IPS-NIHi11 (cell line): ENCODE measurements around the gene LRP1-AS.

ENCODE experiments used
- DNase-seq: peaks from one replicate; pipeline ENCODE4 v3.0.0; 2012; ENCODE audit warnings: mixed read lengths, low spot score

The LRP1-AS gene

GRCh38 chr12:57180321-57180989, 33.0 kb upstream of the LRP1-AS start:
- no peak for DNase-seq

DNA sequence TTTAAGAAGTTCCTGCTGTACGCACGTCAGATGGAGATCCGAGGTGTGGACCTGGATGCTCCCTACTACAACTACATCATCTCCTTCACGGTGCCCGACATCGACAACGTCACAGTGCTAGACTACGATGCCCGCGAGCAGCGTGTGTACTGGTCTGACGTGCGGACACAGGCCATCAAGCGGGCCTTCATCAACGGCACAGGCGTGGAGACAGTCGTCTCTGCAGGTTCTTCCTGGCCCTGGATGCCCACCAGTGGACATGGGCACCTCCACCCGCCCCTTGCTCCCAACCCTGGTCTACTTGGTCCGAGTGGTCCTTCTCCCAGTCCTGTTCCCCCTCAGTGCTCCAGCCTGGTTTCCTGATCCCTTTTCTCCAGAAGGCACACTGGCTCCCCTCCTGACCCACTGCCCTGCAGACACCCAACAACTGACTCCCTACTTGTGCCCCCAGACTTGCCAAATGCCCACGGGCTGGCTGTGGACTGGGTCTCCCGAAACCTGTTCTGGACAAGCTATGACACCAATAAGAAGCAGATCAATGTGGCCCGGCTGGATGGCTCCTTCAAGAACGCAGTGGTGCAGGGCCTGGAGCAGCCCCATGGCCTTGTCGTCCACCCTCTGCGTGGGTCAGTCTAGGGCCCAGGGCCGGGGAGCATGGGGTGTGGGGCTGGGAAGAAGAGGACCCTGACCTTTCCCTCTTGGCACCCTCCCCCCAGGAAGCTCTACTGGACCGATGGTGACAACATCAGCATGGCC, 32.1 kb upstream of the LRP1-AS start:
- DNase-seq, result no peak

DNA sequence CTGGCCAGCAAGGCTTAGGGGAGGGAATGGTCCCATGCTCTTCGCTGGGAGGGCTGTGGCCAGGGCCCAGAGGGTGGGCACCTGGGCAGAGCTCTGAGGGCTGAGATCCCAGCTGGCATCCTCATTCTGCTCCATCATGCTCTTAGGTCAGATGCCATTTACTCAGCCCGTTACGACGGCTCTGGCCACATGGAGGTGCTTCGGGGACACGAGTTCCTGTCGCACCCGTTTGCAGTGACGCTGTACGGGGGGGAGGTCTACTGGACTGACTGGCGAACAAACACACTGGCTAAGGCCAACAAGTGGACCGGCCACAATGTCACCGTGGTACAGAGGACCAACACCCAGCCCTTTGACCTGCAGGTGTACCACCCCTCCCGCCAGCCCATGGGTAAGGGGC, 30.8 kb upstream of the LRP1-AS start:
- DNase-seq, result no peak

- no peak for DNase-seq
Observed at GRCh38 chr12:57177354-57177753, 29.9 kb upstream of the LRP1-AS start.

GRCh38 chr12:57176846-57177245, 29.4 kb upstream of the LRP1-AS start:
- DNase-seq, result no peak

- no peak for DNase-seq
Observed at GRCh38 chr12:57176139-57176477, 28.7 kb upstream of the LRP1-AS start.

DNA sequence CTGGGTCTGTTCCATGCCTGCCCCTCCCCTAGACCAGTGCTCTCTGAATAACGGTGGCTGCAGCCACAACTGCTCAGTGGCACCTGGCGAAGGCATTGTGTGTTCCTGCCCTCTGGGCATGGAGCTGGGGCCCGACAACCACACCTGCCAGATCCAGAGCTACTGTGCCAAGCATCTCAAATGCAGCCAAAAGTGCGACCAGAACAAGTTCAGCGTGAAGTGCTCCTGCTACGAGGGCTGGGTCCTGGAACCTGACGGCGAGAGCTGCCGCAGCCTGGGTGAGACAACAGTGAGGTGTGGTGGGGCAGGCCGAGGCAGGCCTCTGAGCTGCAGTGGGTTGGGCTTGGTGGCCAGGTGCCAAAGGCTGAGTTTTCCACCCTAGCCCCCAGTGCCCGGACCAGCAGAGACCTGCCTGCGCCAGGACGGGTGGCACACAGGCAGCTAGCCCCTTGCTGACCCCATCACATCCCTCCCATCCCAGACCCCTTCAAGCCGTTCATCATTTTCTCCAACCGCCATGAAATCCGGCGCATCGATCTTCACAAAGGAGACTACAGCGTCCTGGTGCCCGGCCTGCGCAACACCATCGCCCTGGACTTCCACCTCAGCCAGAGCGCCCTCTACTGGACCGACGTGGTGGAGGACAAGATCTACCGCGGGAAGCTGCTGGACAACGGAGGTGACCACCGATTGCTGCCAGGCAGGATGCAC, 28.2 kb upstream of the LRP1-AS start:
- DNase-seq, result peak; percentile 95

- DNase-seq, result no peak
Observed at GRCh38 chr12:57173683-57174082, 26.3 kb upstream of the LRP1-AS start.

- DNase-seq, result peak; percentile 89
Observed at GRCh38 chr12:57173089-57173488, 25.7 kb upstream of the LRP1-AS start.

- DNase-seq, result no peak
Observed at GRCh38 chr12:57171668-57172067, 24.2 kb upstream of the LRP1-AS start.

DNA sequence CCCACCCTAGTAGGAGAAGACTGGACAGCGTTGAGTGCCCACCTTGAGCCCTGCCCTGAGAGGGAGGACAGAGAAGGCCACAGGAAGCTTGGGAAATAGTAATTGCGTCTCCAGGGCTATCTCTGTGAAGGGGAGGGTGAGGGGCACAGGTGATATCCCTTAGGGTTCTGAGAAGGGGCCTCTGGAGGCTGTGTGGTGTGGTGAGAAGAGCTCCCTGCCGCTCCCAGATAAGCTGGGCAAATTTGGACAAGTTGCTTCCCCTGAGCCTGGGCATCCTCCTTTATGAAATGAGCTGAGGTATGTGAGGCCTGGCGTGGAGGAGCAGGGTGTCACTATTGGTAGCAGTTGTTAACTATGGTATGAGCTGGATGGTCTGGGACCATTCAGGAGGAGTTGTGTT, 23.5 kb upstream of the LRP1-AS start:
- no peak for DNase-seq

DNA sequence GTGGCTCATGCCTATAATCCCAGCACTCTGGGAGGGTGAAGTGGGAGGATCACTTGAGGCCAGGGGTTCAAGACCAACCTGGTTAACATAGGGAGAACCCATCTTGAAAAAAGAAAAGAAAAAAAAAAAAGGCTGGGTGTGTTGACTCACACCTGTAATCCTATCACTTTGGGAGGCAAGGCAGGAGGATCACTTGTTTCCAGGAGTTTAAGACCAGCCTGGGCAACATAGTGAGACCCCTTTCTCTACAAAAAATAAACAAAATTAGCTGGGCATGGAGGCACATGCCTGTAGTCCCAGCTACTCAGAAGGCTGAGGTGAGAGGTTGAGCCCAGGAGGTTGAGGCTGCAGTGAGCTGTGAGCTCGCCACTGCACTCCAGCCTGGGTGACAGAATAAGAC, 23.0 kb upstream of the LRP1-AS start:
- DNase-seq, result no peak

- DNase-seq, result no peak
Observed at GRCh38 chr12:57169969-57170368, 22.6 kb upstream of the LRP1-AS start.

- DNase-seq, result no peak
Observed at GRCh38 chr12:57169046-57169795, 21.8 kb upstream of the LRP1-AS start.

DNA sequence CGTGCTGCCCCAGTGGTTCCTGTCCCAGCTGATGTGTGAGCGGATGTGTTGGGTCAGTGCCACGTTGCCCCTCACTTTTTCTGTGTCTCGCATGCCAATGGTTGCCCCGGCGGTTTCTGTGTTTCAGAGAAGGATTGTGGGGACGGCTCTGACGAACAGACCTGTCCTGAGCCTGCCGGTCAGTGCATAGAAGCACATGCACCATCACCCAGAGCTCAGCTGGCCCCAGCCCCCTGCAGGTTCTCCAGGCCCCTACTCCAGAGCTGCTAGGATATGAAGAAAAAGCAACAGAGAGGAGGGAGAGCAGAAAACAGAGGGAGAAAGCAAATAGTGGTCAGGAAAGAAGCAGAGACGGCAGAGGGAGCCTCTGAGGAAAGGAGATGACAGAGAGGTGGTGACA, 20.6 kb upstream of the LRP1-AS start:
- DNase-seq, result no peak

- no peak for DNase-seq
Observed at GRCh38 chr12:57166971-57167371, 19.6 kb upstream of the LRP1-AS start.

GRCh38 chr12:57165741-57166140, 18.3 kb upstream of the LRP1-AS start:
- no peak for DNase-seq

DNA sequence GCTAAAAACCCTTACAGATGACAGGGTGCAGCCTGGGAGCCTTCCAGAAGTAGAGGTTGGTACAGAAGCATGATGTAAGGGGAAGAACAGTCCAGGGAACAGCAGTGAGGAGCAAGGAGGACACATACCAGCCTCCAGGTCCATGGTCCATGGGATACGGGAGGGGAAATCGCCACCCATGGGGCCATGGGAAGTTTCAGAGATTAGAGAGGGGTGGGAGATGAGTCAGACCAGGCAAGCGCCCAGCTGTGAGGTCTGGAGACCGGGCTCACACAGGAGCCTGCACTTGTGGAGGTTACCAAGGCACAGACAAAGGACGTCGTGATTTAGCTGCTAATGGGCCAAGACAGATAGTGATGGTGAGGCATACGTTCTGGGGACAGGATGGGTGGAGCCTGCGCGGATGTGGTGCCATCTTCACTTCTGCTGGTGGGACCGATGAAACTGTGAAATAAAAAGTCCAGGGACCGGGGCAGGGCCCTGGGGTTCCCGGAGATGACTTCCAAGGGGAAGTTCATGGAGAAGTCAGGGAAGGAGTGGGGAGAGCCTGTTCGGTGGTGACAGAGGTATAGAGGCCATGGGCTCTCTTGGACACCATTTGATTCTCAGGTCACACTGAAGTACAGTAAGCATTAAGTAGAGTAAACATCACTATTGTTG, 17.7 kb upstream of the LRP1-AS start:
- DNase-seq, result no peak

DNA sequence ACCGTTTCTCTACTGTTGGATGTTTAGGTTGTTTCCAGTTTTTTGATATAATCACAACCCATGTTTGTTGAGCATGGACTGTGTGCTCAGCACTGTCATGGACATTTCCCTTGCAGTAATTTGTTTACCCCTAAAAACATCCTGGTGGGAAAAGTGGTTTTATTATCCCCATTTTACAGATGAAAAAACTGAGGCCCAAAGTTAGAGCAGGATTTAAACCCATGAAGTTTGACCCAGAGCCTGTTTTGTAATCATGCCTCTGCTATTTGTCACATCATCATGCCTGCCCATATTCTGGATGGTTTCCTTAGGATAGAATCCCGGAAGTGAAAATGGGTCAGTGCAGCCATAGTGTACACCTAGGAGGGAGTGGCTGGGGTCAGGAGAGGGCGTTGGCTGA, 17.0 kb upstream of the LRP1-AS start:
- no peak for DNase-seq

- DNase-seq, result no peak
Observed at GRCh38 chr12:57162553-57163125, 15.2 kb upstream of the LRP1-AS start.

GRCh38 chr12:57161491-57161890, 14.1 kb upstream of the LRP1-AS start:
- DNase-seq, result no peak

DNA sequence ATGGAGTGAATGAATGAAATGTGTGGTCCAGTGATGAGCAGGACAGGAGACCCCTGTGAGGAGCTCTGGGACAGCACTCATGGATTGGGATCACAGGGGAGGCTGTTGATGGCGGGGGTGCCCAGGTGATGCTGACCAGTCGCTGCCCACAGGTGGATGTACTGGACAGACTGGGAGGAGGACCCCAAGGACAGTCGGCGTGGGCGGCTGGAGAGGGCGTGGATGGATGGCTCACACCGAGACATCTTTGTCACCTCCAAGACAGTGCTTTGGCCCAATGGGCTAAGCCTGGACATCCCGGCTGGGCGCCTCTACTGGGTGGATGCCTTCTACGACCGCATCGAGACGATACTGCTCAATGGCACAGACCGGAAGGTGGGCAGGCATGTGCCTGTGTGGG, 13.3 kb upstream of the LRP1-AS start:
- no peak for DNase-seq
